NOMO-1 treated with DMSO at 0.1 percent for 48 hours (cell line): Measurements from ENCODE around the gene NFIX.
A peak's percentile ranks its signal among the peaks of the same experiment; 100 is the strongest.

ENCODE experiments used
- DNase-seq: peaks from one replicate; lab custom pipeline; 2025; ENCODE audit not compliant: unreplicated experiment; lab: John Stamatoyannopoulos, UW

Gene NFIX

GRCh38 chr19:13121551-13122274 lies 126.4 kb downstream of the NFIX start:
- no peak for DNase-seq

- no peak for DNase-seq
Measured at GRCh38 chr19:13122275-13122878, 127.1 kb downstream of the NFIX start.

DNA sequence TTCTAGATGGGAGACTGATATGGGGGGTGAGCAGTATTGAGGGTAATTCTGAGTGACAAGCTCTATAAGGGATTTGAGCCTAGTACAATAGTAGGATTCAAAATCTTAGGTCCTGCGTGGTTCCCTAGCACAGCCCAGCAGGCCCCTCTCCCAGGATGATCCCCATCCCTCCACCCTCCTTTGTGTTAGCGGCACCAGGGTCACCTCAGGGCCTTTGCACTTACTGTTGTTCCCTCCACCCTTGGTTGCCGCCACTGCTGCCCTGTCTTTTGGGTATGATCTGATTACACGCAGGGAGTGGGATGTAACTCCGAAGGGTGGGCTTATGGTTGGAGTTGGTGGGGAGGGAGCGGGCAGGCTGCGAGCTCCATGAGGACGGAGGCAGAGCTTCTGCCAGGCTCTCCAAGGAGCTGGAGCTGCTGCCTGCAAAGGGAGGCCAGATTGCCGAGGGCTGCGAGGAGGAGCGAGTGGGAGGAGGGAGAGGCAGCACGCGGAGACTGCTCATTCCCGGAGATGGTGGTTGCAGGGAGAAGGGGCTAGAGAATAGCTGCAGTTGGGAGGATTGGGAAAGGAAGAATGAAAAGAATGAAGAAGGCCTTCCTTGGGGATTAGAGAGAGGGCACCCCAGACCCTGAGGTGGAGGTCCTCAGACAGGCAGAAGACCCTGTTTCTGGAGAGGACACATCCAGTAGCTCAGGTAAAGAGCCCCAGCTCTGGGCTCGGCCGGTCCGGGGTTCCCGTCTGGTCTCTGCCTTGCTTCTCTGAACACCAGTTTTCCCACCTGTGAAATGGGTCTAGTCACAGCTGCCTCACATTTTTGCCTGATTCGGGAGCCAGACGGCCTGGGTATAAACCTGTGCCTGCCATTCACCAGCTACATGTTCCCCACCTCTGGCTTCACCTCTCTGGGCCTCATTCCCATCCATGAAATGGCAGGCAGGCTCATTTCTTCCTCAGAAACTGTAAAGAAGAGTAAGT lies 128.0 kb downstream of the NFIX start:
- DNase-seq = no peak

- DNase-seq = no peak
Measured at GRCh38 chr19:13127051-13127450, 131.8 kb downstream of the NFIX start.

- no peak for DNase-seq
Measured at GRCh38 chr19:13127811-13128575, 132.7 kb downstream of the NFIX start.

DNA sequence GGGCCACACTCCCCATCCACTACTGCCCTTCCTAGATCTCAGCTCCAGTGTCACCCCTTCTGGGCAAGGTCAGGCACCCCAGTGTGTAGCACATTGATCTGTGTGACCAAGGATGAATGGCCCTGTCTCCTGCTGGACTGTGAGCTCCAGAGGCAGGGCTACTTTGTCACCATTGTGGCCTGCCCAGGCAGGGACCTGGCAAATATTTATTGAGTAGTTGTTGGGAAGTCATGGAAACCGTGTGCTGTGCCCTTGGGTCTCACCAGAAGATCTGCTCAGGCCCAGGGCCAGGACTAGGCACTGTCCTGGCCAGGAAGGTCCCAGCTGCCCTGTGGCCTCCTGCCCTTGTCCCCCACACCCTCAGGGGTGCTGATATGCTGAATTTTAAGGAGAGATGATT lies 133.3 kb downstream of the NFIX start:
- DNase-seq = no peak

- no peak for DNase-seq
Measured at GRCh38 chr19:13129384-13129783, 134.1 kb downstream of the NFIX start.

DNA sequence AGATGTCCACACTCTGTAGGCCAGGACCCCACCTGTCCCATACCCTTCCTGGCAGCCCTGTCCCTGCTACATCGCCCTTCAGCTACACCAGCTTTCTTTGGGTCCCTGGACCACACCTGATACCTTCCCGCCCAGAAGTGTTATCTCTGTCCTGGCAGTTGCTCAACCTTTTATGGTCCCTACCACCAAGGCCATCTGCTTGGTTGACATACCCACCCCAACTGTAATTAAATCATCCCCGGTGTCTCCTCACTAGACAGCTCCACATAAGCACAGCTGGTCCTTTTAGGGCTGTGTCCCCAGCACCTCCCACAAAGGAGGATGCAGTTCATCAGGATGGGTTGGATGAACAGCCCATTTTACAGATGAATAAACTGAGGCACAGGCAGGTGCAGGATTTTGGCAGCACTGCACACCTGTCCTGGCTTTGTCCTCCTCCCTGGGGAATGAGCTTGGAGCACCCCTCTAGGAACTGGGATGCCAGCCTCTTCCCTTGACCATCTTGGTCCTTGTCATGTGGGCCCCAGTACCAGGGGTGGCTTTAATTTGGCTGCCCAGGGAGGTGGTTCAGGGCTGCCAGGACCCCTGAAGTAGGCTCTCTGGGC lies 135.7 kb downstream of the NFIX start:
- no peak for DNase-seq

DNA sequence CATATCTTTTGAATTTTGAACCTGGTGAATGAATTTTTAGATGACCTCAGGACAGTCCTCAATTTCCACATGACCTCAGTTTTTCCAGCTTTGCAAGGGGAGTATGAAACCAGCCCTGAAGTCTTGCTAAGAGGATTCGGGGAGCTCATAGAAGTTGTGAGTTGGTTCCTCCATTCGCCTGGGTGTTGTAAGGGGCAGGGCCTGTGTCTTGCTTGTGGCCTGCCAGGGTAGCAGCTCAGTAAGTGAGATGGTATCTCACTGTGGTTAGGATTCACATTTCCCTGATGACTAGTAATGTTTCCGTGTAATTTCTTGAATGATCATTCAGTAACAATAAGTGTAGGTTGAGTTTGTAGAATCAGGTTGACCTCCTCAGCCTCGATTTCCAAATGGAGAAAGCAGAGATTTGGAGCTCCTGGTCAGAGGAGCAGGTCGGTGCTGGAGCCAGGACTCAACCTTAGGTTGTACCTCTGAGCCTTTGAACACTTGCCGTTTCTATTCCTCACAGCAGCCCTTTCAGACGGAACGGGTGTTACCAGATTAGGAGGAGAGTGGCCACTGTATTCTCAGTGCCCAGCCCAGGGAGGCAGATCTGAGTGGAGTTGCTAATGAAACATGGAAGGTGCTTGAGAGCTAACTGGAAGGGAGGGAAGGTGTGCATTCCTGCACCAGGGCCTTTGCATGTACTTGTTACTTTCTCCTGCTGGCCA lies 137.4 kb downstream of the NFIX start:
- DNase-seq = no peak

- DNase-seq = no peak
Measured at GRCh38 chr19:13133241-13133870, 138.1 kb downstream of the NFIX start.

DNA sequence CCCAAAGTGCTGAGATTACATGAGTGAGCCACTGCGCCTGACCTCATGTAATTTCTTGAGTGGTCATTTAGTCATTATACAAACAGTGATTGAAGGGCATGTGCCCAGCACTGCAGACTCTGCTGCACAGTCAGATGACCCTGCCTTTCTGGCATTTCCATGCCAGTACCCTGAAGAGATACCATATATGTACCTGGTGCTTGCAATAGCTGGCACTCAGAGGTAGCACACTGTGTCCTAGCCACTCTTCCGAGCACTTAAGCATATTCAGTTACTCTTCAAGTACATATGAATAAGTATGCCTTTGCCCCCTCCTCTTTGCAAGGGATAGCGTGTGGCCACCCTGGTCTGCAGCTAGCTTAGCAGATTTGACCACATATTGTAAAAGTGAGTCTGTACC lies 139.4 kb downstream of the NFIX start:
- DNase-seq = no peak

- DNase-seq = no peak
Measured at GRCh38 chr19:13135068-13136062, 140.1 kb downstream of the NFIX start.

- no peak for DNase-seq
Measured at GRCh38 chr19:13137290-13137794, 142.1 kb downstream of the NFIX start.

DNA sequence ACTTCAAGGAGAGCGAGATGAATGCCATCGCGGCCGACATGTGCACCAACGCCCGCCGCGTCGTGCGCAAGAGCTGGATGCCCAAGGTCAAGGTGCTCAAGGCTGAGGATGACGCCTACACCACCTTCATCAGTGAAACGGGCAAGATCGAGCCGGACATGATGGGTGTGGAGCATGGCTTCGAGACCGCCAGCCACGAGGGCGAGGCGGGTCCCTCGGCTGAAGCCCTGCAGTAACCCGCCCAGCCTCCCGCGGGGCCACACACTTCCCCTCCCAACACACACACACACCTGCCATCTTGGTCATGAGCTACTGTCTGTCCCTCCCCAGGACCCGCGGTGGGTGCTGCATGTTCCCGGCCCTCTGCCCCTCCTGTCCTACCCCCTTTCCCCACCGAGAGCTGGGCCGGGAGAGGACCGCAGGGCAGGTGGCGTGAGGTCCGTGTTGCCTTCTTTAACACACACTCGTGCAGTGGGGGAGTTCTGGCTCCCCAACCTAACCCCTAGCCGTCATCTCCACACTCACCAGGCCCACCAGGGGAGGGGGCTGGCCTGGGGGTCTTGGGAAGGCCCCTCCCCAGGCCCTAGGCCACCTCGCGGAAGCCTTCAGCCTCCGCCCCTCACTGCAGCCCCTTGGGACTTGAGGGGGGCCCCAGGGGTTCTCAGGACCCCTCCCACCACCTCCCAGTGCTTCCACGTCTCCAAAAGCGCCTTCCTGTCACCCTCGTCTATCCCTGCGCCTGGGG lies 143.1 kb downstream of the NFIX start:
- no peak for DNase-seq

DNA sequence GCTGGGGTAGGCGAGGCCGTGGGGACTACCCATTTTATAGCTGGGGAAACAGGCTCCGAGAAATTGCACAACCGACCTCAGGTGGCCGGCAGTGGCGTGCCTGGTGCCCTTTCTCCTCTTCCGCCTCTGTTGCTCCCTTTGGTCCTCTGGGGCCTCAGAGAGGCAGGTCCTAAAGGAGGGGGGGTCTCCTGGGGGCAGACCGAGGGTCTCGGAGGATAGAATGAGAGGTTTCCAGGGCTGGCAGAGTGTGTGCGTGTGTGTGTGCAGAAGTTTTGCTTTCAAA lies 143.6 kb downstream of the NFIX start:
- peak; percentile 25 for DNase-seq

- no peak for DNase-seq
Measured at GRCh38 chr19:13139633-13140311, 144.5 kb downstream of the NFIX start.
